Neural cell (in vitro differentiated cells): ENCODE data around the gene TXLNG.

Experiments used
- CTCF ChIP-seq: fragments of 450-650 bp; IDR thresholded peaks from 2 replicates; pipeline ENCODE4 v1.5.1; 2014; ENCODE audit warnings: antibody characterized with exemption, mild to moderate bottlenecking, moderate library complexity; ENCODE audit not compliant: poor library complexity, severe bottlenecking
- TAF1 ChIP-seq: IDR thresholded peaks from 2 replicates; pipeline ENCODE4 v1.6.1; 2012; ENCODE audit warnings: low read depth

GRCh38 chrX:16822723-16823122, 36.5 kb downstream of the TXLNG start:
- TF ChIP-seq CTCF = no peak
- TF ChIP-seq TAF1 = no peak
